ENCODE measurements around the gene SLC35A3. TPM values are rescaled to one million over a fixed set of nuclear protein-coding genes. Genes with fewer than 3 reads are reported as not detected.

Gene SLC35A3
- total and polyA plus RNA-seq, 10 of the 15 experiments (the other 5 are each of a cell fraction or from before 2014, with no cell fraction given), result 3.6 to 24.3 (median 15.4) TPM

GRCh38 chr1:100073531-100073930, 103.7 kb downstream of the SLC35A3 start:
- SMC1A ChIA-PET (ENCODE audit: uncharacterized antibody, unreplicated experiment), result interaction anchor here (2.1 to 4.9 kb wide), 3 partner anchors 13 to 24 kb away, joined by 6 to 56 read pairs (median 22); no protein-coding TSS in a partner anchor
- H3K27ac ChIP-seq (ENCODE audit: control insufficient read depth, insufficient read depth), result no peak overlapping the region
- no peak overlapping the region for H3K9ac ChIP-seq (ENCODE audit: control insufficient read depth, insufficient read depth, low read length)
- CTCF ChIA-PET, result no interaction called here
- H3K36me3 ChIP-seq (ENCODE audit: control insufficient read depth in 2 of 2, insufficient read depth in 2 of 2, low read length in 1 of 2), result peaks cover 6 to 34% of the 10 kb centered on the region in 2 experiments
- H3K79me2 ChIP-seq (ENCODE audit: control insufficient read depth, insufficient read depth, low read length), result peaks cover 10% of the 10 kb centered on the region
- in situ Hi-C loops (cut with MboI) (no loop called here), intact Hi-C loops (cut with micrococcal nuclease; ENCODE audit: unreplicated experiment) (no loop called here)
- DNase-seq (ENCODE audit: low read depth, low spot score), result no peak
- no peaks in the 10 kb centered on the region for H3K27me3 ChIP-seq (replicated peaks in 1 of 2; ENCODE audit: control insufficient read depth in 2 of 2, insufficient read depth in 2 of 2, low read length in 1 of 2)
- RAD21 ChIA-PET (ENCODE audit: unreplicated experiment), result interaction anchor here (1.2 kb wide), 1 partner anchor 31 kb away, joined by 4 read pairs; no protein-coding TSS in a partner anchor
- 100% methylated on average over 3 of the region's 3 CpGs for WGBS (ENCODE audit: insufficient coverage, insufficient replicate concordance, low lambda C conversion rate, missing lambda C conversion rate)
- no peaks in the 10 kb centered on the region for H3K9me3 ChIP-seq (replicated peaks; ENCODE audit: control insufficient read depth, insufficient read depth, low read length)
- peaks cover 24% of the 10 kb centered on the region for H3K4me1 ChIP-seq (ENCODE audit: control insufficient read depth, insufficient read depth, low read length)
- no peak for FAIRE-seq
- TF ChIP-seq HDAC6 (IDR thresholded peaks at IDR 0.05; ENCODE audit: unreplicated experiment) (no peak), GATAD2B (conservative IDR thresholded peaks at IDR 0.05; ENCODE audit: low read depth) (no peak), E2F4 (IDR thresholded peaks at IDR 0.05; ENCODE audit: low read depth, low read length) (no peak), ZNF274 (IDR thresholded peaks at IDR 0.05; ENCODE audit: insufficient read depth, insufficient read length) (no peak), IRF3 (IDR thresholded peaks at IDR 0.05) (no peak)
- no TSS peak for BruUV-seq (replicated peaks)
- no peaks in the 10 kb centered on the region for H4K20me1 ChIP-seq (ENCODE audit: control insufficient read depth, insufficient read depth)
- no peak overlapping the region for H3K4me2 ChIP-seq (ENCODE audit: control insufficient read depth, insufficient read depth)
- H3K4me3 ChIP-seq, result no peak overlapping the region
- POLR2A ChIA-PET, result interaction anchor here (1.2 to 1.6 kb wide), 2 partner anchors 25 to 31 kb away, joined by 3 read pairs; no protein-coding TSS in a partner anchor
- H2AFZ ChIP-seq (ENCODE audit: control insufficient read depth, low read depth, low read length), result no peak overlapping the region
- no peak for ATAC-seq
